HG03439 (cell line): Measurements from ENCODE around the gene STAP1.
"Not testable (repeated sequence)": the region's sequence is repeated elsewhere in the genome, so short reads cannot be mapped to it uniquely, and the experiment has no call there.

Experiments
- ATAC-seq: cut with Tn5 transposase; IDR thresholded peaks from one replicate; pipeline ENCODE4 v1.9.1; 2021; ENCODE audit warnings: mild to moderate bottlenecking, moderate library complexity; ENCODE audit not compliant: unreplicated experiment

The STAP1 gene

DNA sequence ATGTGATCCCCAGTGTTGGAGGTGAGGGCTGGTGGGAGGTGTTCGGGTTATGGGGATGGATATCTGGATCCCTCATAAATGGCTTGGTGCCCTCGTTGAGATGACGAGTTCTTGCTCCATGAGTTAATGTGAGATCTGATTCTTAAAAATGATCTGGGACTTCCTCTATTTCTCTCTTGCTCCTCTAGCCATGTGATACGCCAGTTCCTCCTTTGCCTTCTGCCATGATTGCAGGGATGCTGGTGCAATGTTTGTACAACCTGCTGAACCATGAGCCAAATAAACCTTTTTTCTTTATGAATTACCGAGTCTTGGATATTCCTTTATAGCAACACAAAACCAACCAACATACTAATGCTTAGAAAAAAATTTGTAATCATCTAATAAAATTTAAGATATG lies 56.6 kb downstream of the STAP1 start:
- no peak for ATAC-seq

DNA sequence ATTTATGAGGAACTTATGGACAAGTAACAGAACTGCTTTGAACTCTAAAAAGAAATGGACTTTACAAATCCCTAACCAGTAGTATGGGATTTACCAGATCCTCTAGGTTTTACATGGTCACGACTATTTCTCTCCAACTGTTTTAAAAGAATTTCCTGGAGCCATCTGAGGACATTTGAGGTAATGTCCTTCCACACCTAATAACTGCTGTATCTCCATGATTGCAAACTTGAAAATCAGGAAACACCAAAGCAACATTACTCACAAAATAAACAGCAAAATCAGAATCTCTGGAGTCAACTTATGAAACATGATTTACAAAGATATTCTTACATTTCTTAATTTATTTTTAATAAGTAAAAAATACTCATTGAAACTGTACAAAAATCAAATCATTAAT lies 58.0 kb downstream of the STAP1 start:
- no peak for ATAC-seq

DNA sequence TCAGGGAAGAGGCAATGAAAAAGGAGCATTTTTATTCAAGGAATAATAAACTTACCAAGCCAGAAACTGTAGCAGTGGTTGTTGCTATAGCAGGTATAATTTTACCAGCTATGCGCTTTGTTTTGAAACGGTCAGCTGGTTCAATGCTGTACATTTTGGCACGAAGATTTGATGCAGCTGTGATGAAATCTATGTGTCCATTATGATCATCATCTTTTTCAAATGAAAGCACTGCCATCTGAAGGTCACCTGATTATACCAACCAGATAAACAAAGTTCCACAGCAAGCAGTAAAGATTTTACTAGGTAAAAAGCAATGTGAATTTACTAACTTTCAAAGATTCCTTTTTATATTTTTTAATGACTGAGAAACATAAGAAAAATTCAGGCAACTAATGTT lies 66.4 kb downstream of the STAP1 start:
- ATAC-seq, result no peak

- ATAC-seq, result no peak
These were observed 74.0 kb downstream of the STAP1 start for GRCh38 chr4:67632492-67632891.

DNA sequence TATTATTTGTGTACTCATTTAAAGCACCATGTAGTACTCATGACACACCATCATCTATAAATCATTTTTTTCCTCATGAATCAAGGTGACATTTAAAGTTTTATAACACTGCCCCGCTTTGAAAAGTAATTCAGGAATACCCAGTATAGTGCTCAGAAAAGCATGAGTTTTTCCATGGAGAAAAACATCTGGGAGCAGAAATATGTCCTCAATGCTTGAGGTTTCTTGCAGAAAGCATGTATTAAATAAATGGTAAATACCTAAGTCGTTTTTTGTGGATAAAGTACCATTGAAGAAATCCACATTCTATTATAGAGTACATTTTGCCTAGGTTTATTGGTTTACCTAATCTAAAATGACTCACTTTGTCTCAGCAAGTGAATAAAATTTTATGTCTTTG lies 76.2 kb downstream of the STAP1 start:
- ATAC-seq, result no peak

DNA sequence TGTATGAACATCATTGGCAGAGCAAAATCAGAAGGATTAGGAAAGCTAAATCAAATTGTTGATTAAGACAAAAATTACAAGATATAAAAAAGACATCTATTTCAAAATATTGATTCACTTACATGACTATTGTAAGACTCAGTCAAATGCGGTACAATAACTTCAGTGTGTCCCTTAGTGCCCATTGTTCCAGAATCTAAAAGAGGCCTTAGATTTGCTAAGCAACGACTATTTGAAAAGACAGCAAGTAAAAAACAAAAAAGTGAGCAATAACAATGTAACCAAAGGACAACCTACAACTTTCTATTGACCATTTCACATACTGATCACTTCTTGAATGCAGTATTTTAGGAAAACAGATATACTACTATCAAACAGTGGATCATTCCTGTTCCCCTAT lies 76.8 kb downstream of the STAP1 start:
- no peak for ATAC-seq

DNA sequence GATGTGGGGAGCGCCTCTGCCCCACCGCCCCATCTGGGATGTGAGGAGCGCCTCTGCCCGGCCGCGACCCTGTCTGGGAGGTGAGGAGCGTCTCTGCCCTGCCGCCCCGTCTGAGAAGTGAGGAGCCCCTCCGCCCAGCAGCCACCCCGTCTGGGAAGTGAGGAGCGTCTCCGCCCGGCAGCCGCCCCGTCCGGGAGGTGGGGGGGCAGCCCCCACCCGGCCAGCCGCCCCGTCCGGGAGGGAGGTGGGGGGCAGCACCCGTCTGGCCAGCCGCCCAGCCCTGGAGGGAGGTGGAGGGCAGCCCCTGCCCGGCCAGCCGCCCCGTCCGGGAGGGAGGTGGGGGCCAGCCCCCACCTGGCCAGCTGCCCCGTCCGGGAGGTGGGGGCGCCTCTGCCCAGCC lies 78.5 kb downstream of the STAP1 start:
- not testable (repeated sequence) for ATAC-seq

DNA sequence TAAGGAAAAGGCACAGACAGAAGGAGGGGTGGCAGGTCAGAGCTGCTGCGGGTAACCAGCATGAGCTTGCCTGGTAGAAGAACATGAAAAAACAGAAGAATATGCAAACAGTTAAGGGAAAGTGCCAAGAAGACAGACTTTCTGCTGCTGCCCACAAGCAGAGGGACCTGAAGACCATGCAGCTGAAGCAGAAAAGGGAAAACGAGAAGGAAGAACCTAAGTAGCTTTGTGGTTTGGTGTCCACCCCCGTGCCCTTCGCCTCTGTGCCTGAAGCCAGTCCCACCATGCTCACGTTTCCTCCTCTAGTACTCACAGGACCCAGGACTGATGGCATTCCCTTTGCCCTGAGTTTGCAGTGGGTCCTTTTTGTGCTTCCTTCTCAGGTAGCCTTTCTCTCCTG lies 79.6 kb downstream of the STAP1 start:
- ATAC-seq, result no peak

- ATAC-seq, result no peak
These were observed 93.0 kb downstream of the STAP1 start for GRCh38 chr4:67651536-67651935.
